Activated CD8-positive, alpha-beta memory T cell treated with anti-CD3 and anti-CD28 coated beads, Interleukin-2, amount 50 U/mL, for 24 hours (primary cell): ENCODE measurements around the gene PCDH7.

ENCODE experiments used
- DNase-seq: peaks from one replicate; pipeline ENCODE4 v3.0.0-alpha.2; 2020; ENCODE audit errors: extremely low read depth

PCDH7 gene

GRCh38 chr4:30720021-30720660 is at the start of gene PCDH7:
Gene PCDH7, plus strand, starts transcription at chr4:30720369. Its CDS starts 1,054 bp downstream, at chr4:30721423.
- no peak for DNase-seq

- no peak for DNase-seq
These were observed 48.2 kb upstream of the PCDH7 start for GRCh38 chr4:30671926-30672448.

GRCh38 chr4:30696191-30696590 is 24.0 kb upstream of the PCDH7 start:
- DNase-seq, result no peak

- no peak for DNase-seq
These were observed 5.6 kb upstream of the PCDH7 start for GRCh38 chr4:30714408-30715031.

- DNase-seq, result no peak
These were observed 4.0 kb upstream of the PCDH7 start for GRCh38 chr4:30716158-30716557.

GRCh38 chr4:30716681-30717207 is 3.4 kb upstream of the PCDH7 start:
- no peak for DNase-seq

GRCh38 chr4:30717208-30718020 is 2.8 kb upstream of the PCDH7 start:
- DNase-seq, result no peak

- no peak for DNase-seq
These were observed 2.1 kb upstream of the PCDH7 start for GRCh38 chr4:30718021-30718542.

GRCh38 chr4:30718641-30719453 is 1.3 kb upstream of the PCDH7 start:
- DNase-seq, result no peak

- no peak for DNase-seq
These were observed 632 bp upstream of the PCDH7 start for GRCh38 chr4:30719454-30720020.

- DNase-seq, result no peak
These were observed 554 bp downstream of the PCDH7 start for GRCh38 chr4:30720661-30721184.

- no peak for DNase-seq
These were observed 1.3 kb downstream of the PCDH7 start for GRCh38 chr4:30721185-30722091.

- no peak for DNase-seq
These were observed 1.9 kb downstream of the PCDH7 start for GRCh38 chr4:30722092-30722358.

- DNase-seq, result no peak
These were observed 2.4 kb downstream of the PCDH7 start for GRCh38 chr4:30722359-30723200.

- no peak for DNase-seq
These were observed 3.2 kb downstream of the PCDH7 start for GRCh38 chr4:30723201-30723955.

GRCh38 chr4:30724247-30724646 is 4.1 kb downstream of the PCDH7 start:
- DNase-seq, result no peak

GRCh38 chr4:30725562-30725961 is 5.4 kb downstream of the PCDH7 start:
- DNase-seq, result no peak

- DNase-seq, result no peak
These were observed 6.0 kb downstream of the PCDH7 start for GRCh38 chr4:30726090-30726675.
